ENCODE data around the gene DNAAF9. TPM values are rescaled to one million over a fixed set of nuclear protein-coding genes. Genes with fewer than 3 reads are reported as not detected.

DNAAF9 gene
- total RNA-seq, 1 experiment from 2014 or later, result 4.6 TPM

DNA sequence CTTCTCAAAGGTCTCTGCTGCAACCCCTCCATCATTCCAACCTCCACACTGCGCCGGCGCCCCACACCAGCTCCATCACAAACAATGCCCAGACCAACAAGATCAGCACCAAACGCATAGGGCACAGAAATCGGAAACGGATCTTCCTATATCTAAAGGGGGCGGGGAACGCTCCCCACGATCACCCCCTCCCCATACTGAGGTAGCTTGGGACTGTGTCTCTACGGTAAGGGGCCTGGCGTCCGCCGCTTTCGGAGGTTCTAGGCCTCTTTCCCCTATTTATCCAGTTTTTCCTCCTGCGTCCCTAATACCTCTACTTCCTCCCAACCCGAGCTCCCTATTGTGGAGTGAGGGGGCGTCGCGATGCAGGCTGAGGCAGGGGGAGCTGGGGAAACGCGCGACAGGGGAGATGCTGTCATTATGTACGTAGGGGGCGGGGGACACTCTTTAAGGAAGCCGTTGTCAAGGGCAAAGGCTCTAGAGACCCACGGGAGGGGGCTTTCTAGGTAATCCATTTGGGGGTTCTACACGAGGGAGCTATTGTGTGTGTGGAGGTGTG is 909 bp downstream of the DNAAF9 start:
- peak overlapping the region; percentile 71 for H3K9ac ChIP-seq (ENCODE audit: low read length)
- no peaks in the 10 kb centered on the region for H3K36me3 ChIP-seq (ENCODE audit: control insufficient read depth in 1 of 2, insufficient read depth in 2 of 2, low read length in 2 of 2)
- no TSS peak for BruUV-seq (replicated peaks)
- ATAC-seq (no peak), DNase-seq (ENCODE audit: low read depth, low spot score) (no peak)
- no peak for TF ChIP-seq EZH2phosphoT487 (IDR thresholded peaks at IDR 0.05; ENCODE audit: borderline replicate concordance)
- no peak for TF ChIP-seq RAD21 (IDR thresholded peaks at IDR 0.05; ENCODE audit: low read depth)
- no peak for TF ChIP-seq CTCF (IDR thresholded peaks at IDR 0.05 in 2 of 3, conservative IDR thresholded peaks at IDR 0.05 in 1 of 3; ENCODE audit: borderline replicate concordance in 1 of 3, insufficient read depth in 1 of 3, low read depth in 2 of 3, low read length in 2 of 3)
- no peak for TF ChIP-seq POLR2AphosphoS5 (IDR thresholded peaks at IDR 0.05; ENCODE audit: low read depth, low read length)
- no peak for TF ChIP-seq JUND (IDR thresholded peaks at IDR 0.05)
- no peak for TF ChIP-seq SIN3A (IDR thresholded peaks at IDR 0.05; ENCODE audit: low read depth)
- TF ChIP-seq FOSL1 (IDR thresholded peaks at IDR 0.05; ENCODE audit: low read depth), result no peak
- TF ChIP-seq, protein P1, sequence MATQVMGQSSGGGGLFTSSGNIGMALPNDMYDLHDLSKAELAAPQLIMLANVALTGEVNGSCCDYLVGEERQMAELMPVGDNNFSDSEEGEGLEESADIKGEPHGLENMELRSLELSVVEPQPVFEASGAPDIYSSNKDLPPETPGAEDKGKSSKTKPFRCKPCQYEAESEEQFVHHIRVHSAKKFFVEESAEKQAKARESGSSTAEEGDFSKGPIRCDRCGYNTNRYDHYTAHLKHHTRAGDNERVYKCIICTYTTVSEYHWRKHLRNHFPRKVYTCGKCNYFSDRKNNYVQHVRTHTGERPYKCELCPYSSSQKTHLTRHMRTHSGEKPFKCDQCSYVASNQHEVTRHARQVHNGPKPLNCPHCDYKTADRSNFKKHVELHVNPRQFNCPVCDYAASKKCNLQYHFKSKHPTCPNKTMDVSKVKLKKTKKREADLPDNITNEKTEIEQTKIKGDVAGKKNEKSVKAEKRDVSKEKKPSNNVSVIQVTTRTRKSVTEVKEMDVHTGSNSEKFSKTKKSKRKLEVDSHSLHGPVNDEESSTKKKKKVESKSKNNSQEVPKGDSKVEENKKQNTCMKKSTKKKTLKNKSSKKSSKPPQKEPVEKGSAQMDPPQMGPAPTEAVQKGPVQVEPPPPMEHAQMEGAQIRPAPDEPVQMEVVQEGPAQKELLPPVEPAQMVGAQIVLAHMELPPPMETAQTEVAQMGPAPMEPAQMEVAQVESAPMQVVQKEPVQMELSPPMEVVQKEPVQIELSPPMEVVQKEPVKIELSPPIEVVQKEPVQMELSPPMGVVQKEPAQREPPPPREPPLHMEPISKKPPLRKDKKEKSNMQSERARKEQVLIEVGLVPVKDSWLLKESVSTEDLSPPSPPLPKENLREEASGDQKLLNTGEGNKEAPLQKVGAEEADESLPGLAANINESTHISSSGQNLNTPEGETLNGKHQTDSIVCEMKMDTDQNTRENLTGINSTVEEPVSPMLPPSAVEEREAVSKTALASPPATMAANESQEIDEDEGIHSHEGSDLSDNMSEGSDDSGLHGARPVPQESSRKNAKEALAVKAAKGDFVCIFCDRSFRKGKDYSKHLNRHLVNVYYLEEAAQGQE (IDR thresholded peaks at IDR 0.05; ENCODE audit: low read depth), result no peak
- TF ChIP-seq, protein P2, sequence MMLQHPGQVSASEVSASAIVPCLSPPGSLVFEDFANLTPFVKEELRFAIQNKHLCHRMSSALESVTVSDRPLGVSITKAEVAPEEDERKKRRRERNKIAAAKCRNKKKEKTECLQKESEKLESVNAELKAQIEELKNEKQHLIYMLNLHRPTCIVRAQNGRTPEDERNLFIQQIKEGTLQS (IDR thresholded peaks at IDR 0.05), result no peak
- no peak for TF ChIP-seq TCF7L2 (IDR thresholded peaks at IDR 0.05; ENCODE audit: borderline replicate concordance, extremely low read depth, insufficient read depth, insufficient read length)
- TF ChIP-seq ZNF274 (IDR thresholded peaks at IDR 0.05; ENCODE audit: low read depth, low read length), result no peak
- TF ChIP-seq CBX3 (IDR thresholded peaks at IDR 0.05; ENCODE audit: low read depth), result no peak
- TF ChIP-seq ELF1 (IDR thresholded peaks at IDR 0.05; ENCODE audit: borderline replicate concordance, low read depth), result no peak
- TF ChIP-seq, protein P3, sequence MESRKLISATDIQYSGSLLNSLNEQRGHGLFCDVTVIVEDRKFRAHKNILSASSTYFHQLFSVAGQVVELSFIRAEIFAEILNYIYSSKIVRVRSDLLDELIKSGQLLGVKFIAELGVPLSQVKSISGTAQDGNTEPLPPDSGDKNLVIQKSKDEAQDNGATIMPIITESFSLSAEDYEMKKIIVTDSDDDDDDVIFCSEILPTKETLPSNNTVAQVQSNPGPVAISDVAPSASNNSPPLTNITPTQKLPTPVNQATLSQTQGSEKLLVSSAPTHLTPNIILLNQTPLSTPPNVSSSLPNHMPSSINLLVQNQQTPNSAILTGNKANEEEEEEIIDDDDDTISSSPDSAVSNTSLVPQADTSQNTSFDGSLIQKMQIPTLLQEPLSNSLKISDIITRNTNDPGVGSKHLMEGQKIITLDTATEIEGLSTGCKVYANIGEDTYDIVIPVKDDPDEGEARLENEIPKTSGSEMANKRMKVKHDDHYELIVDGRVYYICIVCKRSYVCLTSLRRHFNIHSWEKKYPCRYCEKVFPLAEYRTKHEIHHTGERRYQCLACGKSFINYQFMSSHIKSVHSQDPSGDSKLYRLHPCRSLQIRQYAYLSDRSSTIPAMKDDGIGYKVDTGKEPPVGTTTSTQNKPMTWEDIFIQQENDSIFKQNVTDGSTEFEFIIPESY (IDR thresholded peaks at IDR 0.05; ENCODE audit: extremely low read depth, insufficient replicate concordance, low read length), result no peak
- TF ChIP-seq CEBPB (IDR thresholded peaks at IDR 0.05; ENCODE audit: low read depth), result no peak
- TF ChIP-seq ZFX (IDR thresholded peaks at IDR 0.05), result no peak
- no peak for TF ChIP-seq EGR1 (IDR thresholded peaks at IDR 0.05; ENCODE audit: low read depth)
- TF ChIP-seq EZH2 (IDR thresholded peaks at IDR 0.05), result no peak
- TF ChIP-seq YY1 (IDR thresholded peaks at IDR 0.05; ENCODE audit: extremely low read depth, insufficient replicate concordance, low read depth, low read length), result no peak
- ChIA-PET CTCF (no interaction called here), POLR2A (no interaction called here), RAD21 (ENCODE audit: low non-redundant PET in 1 of 2, low total read pairs in 2 of 2, uncharacterized antibody in 2 of 2, unreplicated experiment in 2 of 2) (interaction anchor here in 1 of 2 experiments (0.6 kb wide), 1 partner anchor 89 kb away, joined by 3 read pairs; no protein-coding TSS in a partner anchor)
- peaks cover 5 to 20% of the 10 kb centered on the region in 2 experiments; a peak in 3 of 4 replicates for H3K4me1 ChIP-seq (ENCODE audit: control insufficient read depth in 1 of 2, insufficient read depth in 2 of 2, low read length in 2 of 2)
- intact Hi-C loops (cut with micrococcal nuclease), result no loop called here
- no peaks in the 10 kb centered on the region for H3K27me3 ChIP-seq (ENCODE audit: insufficient read depth, low read length)
- H3K9me2 ChIP-seq (ENCODE audit: insufficient read depth), result no peaks in the 10 kb centered on the region
- peak overlapping the region; percentile 96 for H3K4me2 ChIP-seq (ENCODE audit: low read length)
- H3K79me2 ChIP-seq (ENCODE audit: insufficient read depth, low read length), result peaks cover 15% of the 10 kb centered on the region
- H2AFZ ChIP-seq (ENCODE audit: low read depth, low read length, poor library complexity, severe bottlenecking), result no peak overlapping the region
- no peaks in the 10 kb centered on the region for H3K9me3 ChIP-seq (ENCODE audit: control insufficient read depth in 1 of 2, insufficient read depth in 1 of 2, low read depth in 1 of 2, low read length in 2 of 2)
- peak overlapping the region; percentile 64 to 65 for H3K4me3 ChIP-seq (replicated peaks in 1 of 2; ENCODE audit: low read depth in 1 of 2, low read length in 2 of 2)
- H3K27ac ChIP-seq (ENCODE audit: low read depth, low read length), result peak overlapping the region; percentile 46; the same call in 1 of the 2 replicates
- H4K20me1 ChIP-seq (ENCODE audit: insufficient read depth), result no peaks in the 10 kb centered on the region
